HG03159 (cell line): ENCODE results near the gene RDM1.
"Not testable (repeated sequence)": the region's sequence is repeated elsewhere in the genome, so short reads cannot be mapped to it uniquely, and the experiment has no call there.

Experiments
- ATAC-seq: cut with Tn5 transposase; IDR thresholded peaks from one replicate; pipeline ENCODE4 v1.9.1; 2021; ENCODE audit warnings: mild to moderate bottlenecking, moderate library complexity; ENCODE audit not compliant: unreplicated experiment

The RDM1 gene

GRCh38 chr17:35930211-35931065, at the start of gene RDM1:
TSS of gene RDM1 (minus strand) at chr17:35930773. CDS start at chr17:35930727, 46 bp downstream.
- peak; percentile 58 for ATAC-seq

- ATAC-seq: no peak
Measured at GRCh38 chr17:35978346-35978745, 47.8 kb upstream of the RDM1 start.

- ATAC-seq: no peak
Measured at GRCh38 chr17:35977509-35977908, 46.9 kb upstream of the RDM1 start.

- no peak for ATAC-seq
Measured at GRCh38 chr17:35973333-35974260, 43.0 kb upstream of the RDM1 start.

GRCh38 chr17:35972945-35973332, 42.4 kb upstream of the RDM1 start:
- no peak for ATAC-seq

GRCh38 chr17:35972535-35972934, 42.0 kb upstream of the RDM1 start:
- no peak for ATAC-seq

- ATAC-seq: no peak
Measured at GRCh38 chr17:35972066-35972465, 41.5 kb upstream of the RDM1 start.

GRCh38 chr17:35969558-35970380, 39.2 kb upstream of the RDM1 start:
- ATAC-seq: no peak

GRCh38 chr17:35968520-35969054, 38.0 kb upstream of the RDM1 start:
- no peak for ATAC-seq

- ATAC-seq: no peak
Measured at GRCh38 chr17:35965272-35965671, 34.7 kb upstream of the RDM1 start.

GRCh38 chr17:35963663-35964062, 33.1 kb upstream of the RDM1 start:
- no peak for ATAC-seq

GRCh38 chr17:35953720-35954119, 23.1 kb upstream of the RDM1 start:
- no peak for ATAC-seq

- ATAC-seq: no peak
Measured at GRCh38 chr17:35949401-35949800, 18.8 kb upstream of the RDM1 start.

GRCh38 chr17:35948092-35948491, 17.5 kb upstream of the RDM1 start:
- no peak for ATAC-seq

- no peak for ATAC-seq
Measured at GRCh38 chr17:35947156-35947585, 16.6 kb upstream of the RDM1 start.

GRCh38 chr17:35944151-35944550, 13.6 kb upstream of the RDM1 start:
- ATAC-seq: no peak

GRCh38 chr17:35943537-35943936, 13.0 kb upstream of the RDM1 start, which contains the start of gene LYZL6:
TSS of gene LYZL6 (minus strand) at chr17:35943713. CDS start at chr17:35939356, 4,357 bp downstream.
- ATAC-seq: no peak

- no peak for ATAC-seq
Measured at GRCh38 chr17:35942588-35943186, 12.1 kb upstream of the RDM1 start.

- not testable (repeated sequence) for ATAC-seq
Measured at GRCh38 chr17:35938492-35938891, 7.9 kb upstream of the RDM1 start.

GRCh38 chr17:35936063-35936462, 5.5 kb upstream of the RDM1 start:
- no peak for ATAC-seq
